H9 (cell line): Measurements from ENCODE around the gene GPR180. TPM values are rescaled to one million over a fixed set of nuclear protein-coding genes. Genes with fewer than 3 reads are reported as not detected.

Experiments used
- DNase-seq: peaks from one replicate; pipeline ENCODE4 v3.0.0-alpha.2; 2017
- H2AFZ ChIP-seq: one replicate; pipeline ENCODE4 v1.6.1; 2013; ENCODE audit warnings: mild to moderate bottlenecking, low read length, control low read depth, moderate library complexity
- H2AK5ac ChIP-seq: 2 replicates; pipeline ENCODE4 v1.6.1; 2013; ENCODE audit warnings: low read length, control low read depth, mixed read lengths; ENCODE audit not compliant: insufficient read length
- H2BK120ac ChIP-seq: one replicate; pipeline ENCODE4 v1.6.1; 2013; ENCODE audit warnings: low read depth, mild to moderate bottlenecking, low read length, control low read depth, inconsistent platforms; ENCODE audit not compliant: poor library complexity, severe bottlenecking
- H2BK12ac ChIP-seq: 2 replicates; pipeline ENCODE4 v1.6.1; 2013; ENCODE audit warnings: low read length, control low read depth, mixed read lengths, low read depth; ENCODE audit not compliant: insufficient read length
- H2BK15ac ChIP-seq: 2 replicates; pipeline ENCODE4 v1.6.1; 2013; ENCODE audit warnings: low read depth, low read length, control low read depth
- H2BK20ac ChIP-seq: one replicate; pipeline ENCODE4 v1.6.1; 2013; ENCODE audit warnings: low read depth, mild to moderate bottlenecking, low read length, control low read depth, inconsistent platforms; ENCODE audit not compliant: poor library complexity, severe bottlenecking
- H2BK5ac ChIP-seq: 2 replicates; pipeline ENCODE4 v1.6.1; 2013; ENCODE audit warnings: low read length, control low read depth, mixed read lengths; ENCODE audit not compliant: insufficient read length
- H3K14ac ChIP-seq: 2 replicates; pipeline ENCODE4 v1.6.1; 2013; ENCODE audit warnings: low read length, control low read depth; ENCODE audit not compliant: insufficient read depth
- H3K18ac ChIP-seq: 2 replicates; pipeline ENCODE4 v1.6.1; 2013; ENCODE audit warnings: low read depth, mild to moderate bottlenecking, mixed read lengths, low read length, control low read depth; ENCODE audit not compliant: insufficient read length
- H3K23ac ChIP-seq: 2 replicates; pipeline ENCODE4 v1.6.1; 2013; ENCODE audit warnings: low read length, control low read depth, mixed read lengths, low read depth; ENCODE audit not compliant: insufficient read length
- H3K23me2 ChIP-seq: 2 replicates; pipeline ENCODE4 v1.6.1; 2013; ENCODE audit warnings: low read depth, mild to moderate bottlenecking, mixed read lengths, low read length, control low read depth; ENCODE audit not compliant: insufficient read length, poor library complexity, severe bottlenecking
- H3K27ac ChIP-seq: 2 replicates; pipeline ENCODE4 v1.5.1; 2013; ENCODE audit warnings: low read length, control low read depth, mixed read lengths, low read depth; ENCODE audit not compliant: insufficient read length
- H3K27me3 ChIP-seq: 2 replicates; pipeline ENCODE4 v1.6.1; 2013; ENCODE audit warnings: low read length, control low read depth, inconsistent platforms; ENCODE audit not compliant: insufficient read depth
- H3K4ac ChIP-seq: 2 replicates; pipeline ENCODE4 v1.6.1; 2013; ENCODE audit warnings: low read depth, mild to moderate bottlenecking, control low read depth, inconsistent platforms, low read length, moderate library complexity
- H3K4me1 ChIP-seq: 2 replicates; pipeline ENCODE4 v1.6.1; 2013; ENCODE audit warnings: low read length, control low read depth, inconsistent platforms; ENCODE audit not compliant: insufficient read depth
- H3K4me2 ChIP-seq: 2 replicates; pipeline ENCODE4 v1.6.1; 2013; ENCODE audit warnings: low read length, control low read depth, mixed read lengths; ENCODE audit not compliant: insufficient read length, insufficient read depth
- H3K56ac ChIP-seq: 2 replicates; pipeline ENCODE4 v1.6.1; 2013; ENCODE audit warnings: low read depth, mild to moderate bottlenecking, mixed read lengths, low read length, control low read depth; ENCODE audit not compliant: insufficient read length
- H3K79me1 ChIP-seq: 2 replicates; pipeline ENCODE4 v1.6.1; 2013; ENCODE audit warnings: low read depth, mild to moderate bottlenecking, moderate library complexity, low read length, control low read depth, inconsistent platforms; ENCODE audit not compliant: insufficient read depth, poor library complexity, severe bottlenecking
- H3K79me2 ChIP-seq: 2 replicates; pipeline ENCODE4 v1.6.1; 2013; ENCODE audit warnings: low read length, control low read depth, inconsistent platforms; ENCODE audit not compliant: insufficient read depth
- H3K9ac ChIP-seq: 2 replicates; pipeline ENCODE4 v1.6.1; 2013; ENCODE audit warnings: low read length, control low read depth, mixed read lengths; ENCODE audit not compliant: insufficient read length; ENCODE audit errors: extremely low read depth
- H3K9me3 ChIP-seq: one replicate; pipeline ENCODE4 v1.6.1; 2013; ENCODE audit warnings: low read depth, low read length, inconsistent platforms; ENCODE audit not compliant: control insufficient read depth
- H3T11ph ChIP-seq: one replicate; pipeline ENCODE4 v1.6.1; 2013; ENCODE audit warnings: mild to moderate bottlenecking, low read length, control low read depth, inconsistent platforms
- H4K20me1 ChIP-seq: one replicate; pipeline ENCODE4 v1.6.1; 2013; ENCODE audit not compliant: control insufficient read depth, insufficient read length, insufficient read depth
- H4K5ac ChIP-seq: 2 replicates; pipeline ENCODE4 v1.6.1; 2013; ENCODE audit warnings: low read depth, mild to moderate bottlenecking, mixed read lengths, low read length, control low read depth; ENCODE audit not compliant: insufficient read length
- H4K8ac ChIP-seq: replicated peaks from 2 replicates; pipeline ENCODE4 v1.6.1; 2013; ENCODE audit warnings: low read length, control low read depth, mixed read lengths, low read depth; ENCODE audit not compliant: insufficient read length
- H4K91ac ChIP-seq: 2 replicates; pipeline ENCODE4 v1.6.1; 2013; ENCODE audit warnings: low read depth, mild to moderate bottlenecking, moderate library complexity, mixed read lengths, low read length, control low read depth; ENCODE audit not compliant: insufficient read length
- H3K27ac Mint-ChIP-seq, 3 experiments: 2 replicates in 2 of 3; 3 replicates in 1 of 3; pipeline ENCODE4 v1.8.0; 2020 to 2021; ENCODE audit warnings: mixed read lengths in 3 of 3, mild to moderate bottlenecking in 1 of 3, moderate library complexity in 1 of 3
- H3K27me3 Mint-ChIP-seq: 2 replicates; pipeline ENCODE4 v1.8.0; 2021; ENCODE audit warnings: low read depth, mild to moderate bottlenecking, moderate library complexity, mixed read lengths
- H3K36me3 Mint-ChIP-seq, 3 experiments: 2 replicates in 2 of 3; 3 replicates in 1 of 3; pipeline ENCODE4 v1.8.0; 2020 to 2021; ENCODE audit warnings: low read depth in 3 of 3, mixed read lengths in 3 of 3; ENCODE audit not compliant: insufficient read depth in 1 of 3
- H3K4me1 Mint-ChIP-seq, 2 experiments: 2 replicates each; pipeline ENCODE4 v1.8.0; 2020; ENCODE audit warnings: mixed read lengths in 2 of 2
- H3K4me3 Mint-ChIP-seq, 2 experiments: 2 replicates in 1 of 2; 3 replicates in 1 of 2; pipeline ENCODE4 v1.8.0; 2020 to 2021; ENCODE audit warnings: mild to moderate bottlenecking in 2 of 2, mixed read lengths in 2 of 2, moderate library complexity in 1 of 2
- H3K9me3 Mint-ChIP-seq, 2 experiments: 2 replicates in 1 of 2; 3 replicates in 1 of 2; pipeline ENCODE4 v1.8.0; 2020; ENCODE audit warnings: mild to moderate bottlenecking in 2 of 2, mixed read lengths in 2 of 2, moderate library complexity in 1 of 2
- CTCF ChIP-seq: fragments of 200-600 bp; sonication (generic); conservative IDR thresholded peaks from 3 replicates; pipeline ENCODE4 v1.8.0; 2021; ENCODE audit warnings: antibody characterized with exemption, mild to moderate bottlenecking
- WGBS: extraction: QIAGEN DNeasy Blood & Tissue Kit; methylation state at CpG from one replicate; pipeline ENCODE4 v1.1.7; 2013; ENCODE audit warnings: missing lambda C conversion rate, low lambda C conversion rate, mixed read lengths; ENCODE audit not compliant: insufficient read length; ENCODE audit errors: extremely low coverage; 5-methylcytosine and 5-hydroxymethylcytosine counted together
- total RNA-seq: library from RNA; stranded (reverse); gene quantifications from 2 replicates; pipeline ENCODE4 v1.2.1, GENCODE V29; 2021

The GPR180 gene
- total RNA-seq, 1 experiment from 2014 or later = 5.1 TPM

- TF ChIP-seq CTCF = no peak
- no peaks in the 10 kb centered on the region for H3K4me1 ChIP-seq
- H3K9me3 ChIP-seq = no peaks in the 10 kb centered on the region
- H4K20me1 ChIP-seq = no peaks in the 10 kb centered on the region
- H4K91ac ChIP-seq = no peak overlapping the region
- Mint-ChIP-seq H3K27me3 (no peaks in the 10 kb centered on the region; the same call in 1 of the 2 replicates), H3K4me3 (no peak overlapping the region), H3K27ac (no peak overlapping the region), H3K4me1 (no peaks in the 10 kb centered on the region), H3K36me3 (no peaks in the 10 kb centered on the region), H3K9me3 (no peaks in the 10 kb centered on the region)
- no peak overlapping the region for H2BK120ac ChIP-seq
- no peak overlapping the region for H2AFZ ChIP-seq
- no peaks in the 10 kb centered on the region for H3K23me2 ChIP-seq
- no peak overlapping the region for H3K4me2 ChIP-seq
- H3K79me1 ChIP-seq = no peaks in the 10 kb centered on the region
- H3K27me3 ChIP-seq = no peaks in the 10 kb centered on the region
- no peak overlapping the region for H3K18ac ChIP-seq
- no peak overlapping the region for H2BK12ac ChIP-seq
- H2BK15ac ChIP-seq = no peak overlapping the region
- no peak overlapping the region for H2AK5ac ChIP-seq
- H4K8ac ChIP-seq = no peak overlapping the region
- DNase-seq = no peak
- no peak overlapping the region for H3K56ac ChIP-seq
- H3K14ac ChIP-seq = no peak overlapping the region
- no CpG with 5 or more reads among the region's 5 CpGs for WGBS
- H3T11ph ChIP-seq = no peak overlapping the region
- H3K4ac ChIP-seq = no peak overlapping the region
- no peak overlapping the region for H2BK5ac ChIP-seq
- H4K5ac ChIP-seq = no peak overlapping the region
- H3K27ac ChIP-seq = no peak overlapping the region
- no peak overlapping the region for H3K9ac ChIP-seq
- H2BK20ac ChIP-seq = no peak overlapping the region
- H3K23ac ChIP-seq = no peak overlapping the region
- H3K79me2 ChIP-seq = no peaks in the 10 kb centered on the region
Measured at GRCh38 chr13:94557684-94558235, 43.9 kb upstream of the GPR180 start.
